NCI-H1092 (cell line): ENCODE results near the gene GABRP.
A peak's percentile ranks its signal among the peaks of the same experiment; 100 is the strongest.
"Not testable (repeated sequence)": the region's sequence is repeated elsewhere in the genome, so short reads cannot be mapped to it uniquely, and the experiment has no call there.

Source experiments
- DNase-seq: peaks from one replicate; lab custom pipeline; 2025; lab: John Stamatoyannopoulos, UW

GABRP gene

GRCh38 chr5:170755679-170756456 is 27.7 kb upstream of the GABRP start:
- DNase-seq = peak; percentile 7

- no peak for DNase-seq
Measured at GRCh38 chr5:170756691-170757090, 26.8 kb upstream of the GABRP start.

GRCh38 chr5:170757182-170757601 is 26.3 kb upstream of the GABRP start:
- no peak for DNase-seq

- DNase-seq = no peak
Measured at GRCh38 chr5:170757669-170758068, 25.9 kb upstream of the GABRP start.

GRCh38 chr5:170758481-170758880 is 25.0 kb upstream of the GABRP start:
- DNase-seq = no peak

GRCh38 chr5:170760113-170760512 is 23.4 kb upstream of the GABRP start:
- DNase-seq = no peak

- no peak for DNase-seq
Measured at GRCh38 chr5:170761048-170761707, 22.3 kb upstream of the GABRP start.

GRCh38 chr5:170761708-170762066 is 21.8 kb upstream of the GABRP start:
- DNase-seq = no peak

GRCh38 chr5:170762298-170762697 is 21.2 kb upstream of the GABRP start:
- DNase-seq = not testable (repeated sequence)

GRCh38 chr5:170765868-170766267 is 17.7 kb upstream of the GABRP start:
- not testable (repeated sequence) for DNase-seq

GRCh38 chr5:170769246-170769645 is 14.3 kb upstream of the GABRP start:
- no peak for DNase-seq

GRCh38 chr5:170769898-170770416 is 13.6 kb upstream of the GABRP start:
- no peak for DNase-seq

- DNase-seq = no peak
Measured at GRCh38 chr5:170771496-170771895, 12.0 kb upstream of the GABRP start.

GRCh38 chr5:170773024-170773985 is 10.2 kb upstream of the GABRP start:
- no peak for DNase-seq

- no peak for DNase-seq
Measured at GRCh38 chr5:170774831-170775230, 8.7 kb upstream of the GABRP start.

GRCh38 chr5:170781946-170782345 is 1.6 kb upstream of the GABRP start:
- no peak for DNase-seq

- DNase-seq = peak; percentile 60
Measured at GRCh38 chr5:170782438-170782837, 1.1 kb upstream of the GABRP start.

- DNase-seq = no peak
Measured at GRCh38 chr5:170785416-170785815, 1.9 kb downstream of the GABRP start.

- no peak for DNase-seq
Measured at GRCh38 chr5:170787216-170787615, 3.7 kb downstream of the GABRP start.

GRCh38 chr5:170788626-170789304 is 5.2 kb downstream of the GABRP start:
- DNase-seq = no peak

- peak; percentile 42 for DNase-seq
Measured at GRCh38 chr5:170791325-170791954, 7.9 kb downstream of the GABRP start.
